CD4-positive, alpha-beta T cell treated with Interleukin-12 subunit alpha and Interleukin-12 subunit beta, for 1 hour (primary cell): Measurements from ENCODE around the gene ADAMTS15.

Experiments used
- DNase-seq: peaks from one replicate; pipeline ENCODE4 v3.0.0-alpha.2; 2020

Gene ADAMTS15

GRCh38 chr11:130480186-130480585, 31.7 kb downstream of the ADAMTS15 start:
- DNase-seq: no peak

- no peak for DNase-seq
Observed at GRCh38 chr11:130480711-130481140, 32.3 kb downstream of the ADAMTS15 start.

- no peak for DNase-seq
Observed at GRCh38 chr11:130483124-130483523, 34.7 kb downstream of the ADAMTS15 start.

GRCh38 chr11:130485983-130486382, 37.5 kb downstream of the ADAMTS15 start:
- DNase-seq: no peak

- no peak for DNase-seq
Observed at GRCh38 chr11:130486391-130486836, 38.0 kb downstream of the ADAMTS15 start.

GRCh38 chr11:130486987-130487923, 38.8 kb downstream of the ADAMTS15 start:
- DNase-seq: no peak

- no peak for DNase-seq
Observed at GRCh38 chr11:130487924-130488815, 39.7 kb downstream of the ADAMTS15 start.

GRCh38 chr11:130488848-130489584, 40.6 kb downstream of the ADAMTS15 start:
- no peak for DNase-seq

GRCh38 chr11:130489716-130490115, 41.3 kb downstream of the ADAMTS15 start:
- DNase-seq: no peak

- no peak for DNase-seq
Observed at GRCh38 chr11:130490682-130491449, 42.4 kb downstream of the ADAMTS15 start.

GRCh38 chr11:130498181-130498580, 49.7 kb downstream of the ADAMTS15 start:
- DNase-seq: no peak

- DNase-seq: no peak
Observed at GRCh38 chr11:130499828-130500227, 51.4 kb downstream of the ADAMTS15 start.

GRCh38 chr11:130504317-130504716, 55.9 kb downstream of the ADAMTS15 start:
- no peak for DNase-seq

- no peak for DNase-seq
Observed at GRCh38 chr11:130508913-130509312, 60.5 kb downstream of the ADAMTS15 start.

GRCh38 chr11:130509942-130510341, 61.5 kb downstream of the ADAMTS15 start:
- no peak for DNase-seq

GRCh38 chr11:130510407-130511006, 62.1 kb downstream of the ADAMTS15 start:
- no peak for DNase-seq

GRCh38 chr11:130511765-130512164, 63.3 kb downstream of the ADAMTS15 start:
- DNase-seq: no peak

GRCh38 chr11:130512662-130513061, 64.2 kb downstream of the ADAMTS15 start:
- DNase-seq: no peak

GRCh38 chr11:130513132-130513531, 64.7 kb downstream of the ADAMTS15 start:
- DNase-seq: no peak

- no peak for DNase-seq
Observed at GRCh38 chr11:130514316-130514715, 65.9 kb downstream of the ADAMTS15 start.

GRCh38 chr11:130514851-130515250, 66.4 kb downstream of the ADAMTS15 start:
- DNase-seq: no peak
